HEK293 (cell line): ENCODE results near the gene ZNF425.

Experiments used
- KLF9 ChIP-seq: fragments of 450-650 bp; formaldehyde crosslinking; IDR thresholded peaks from 2 replicates; pipeline ENCODE4 v1.5.1; 2016; ENCODE audit warnings: missing biosample characterization, missing genetic modification characterization, low read depth
- SALL2 ChIP-seq: fragments of 450-650 bp; formaldehyde crosslinking; IDR thresholded peaks from 2 replicates; pipeline ENCODE4 v1.5.0; 2017; ENCODE audit warnings: missing biosample characterization, mild to moderate bottlenecking, missing genetic modification characterization, borderline replicate concordance
- ZFP3 ChIP-seq: fragments of 450-650 bp; formaldehyde crosslinking; IDR thresholded peaks from 2 replicates; pipeline ENCODE4 v1.5.1; 2016; ENCODE audit warnings: low read depth, missing biosample characterization, missing genetic modification characterization
- ZNF146 ChIP-seq: fragments of 450-650 bp; formaldehyde crosslinking; IDR thresholded peaks from 2 replicates; pipeline ENCODE4 v1.5.1; 2016; ENCODE audit warnings: missing biosample characterization, missing genetic modification characterization
- ZNF585B ChIP-seq: fragments of 450-650 bp; formaldehyde crosslinking; IDR thresholded peaks from 2 replicates; pipeline ENCODE4 v1.5.1; 2016; ENCODE audit warnings: missing biosample characterization, missing genetic modification characterization
- TF ChIP-seq, protein P1 (sequence below): fragments of 450-650 bp; formaldehyde crosslinking; IDR thresholded peaks from 2 replicates; pipeline ENCODE4 v1.5.1; 2017; ENCODE audit warnings: missing biosample characterization, missing genetic modification characterization
- TF ChIP-seq, protein P2 (sequence below): fragments of 450-650 bp; formaldehyde crosslinking; IDR thresholded peaks from 2 replicates; pipeline ENCODE4 v1.5.1; 2016; ENCODE audit warnings: missing biosample characterization, missing genetic modification characterization
- TF ChIP-seq, protein P3 (sequence below): fragments of 450-650 bp; formaldehyde crosslinking; IDR thresholded peaks from 2 replicates; pipeline ENCODE4 v1.5.1; 2016; ENCODE audit warnings: missing biosample characterization, missing genetic modification characterization, low read depth
- TF ChIP-seq, protein P4 (sequence below): fragments of 450-650 bp; formaldehyde crosslinking; IDR thresholded peaks from 2 replicates; pipeline ENCODE4 v1.5.1; 2016; ENCODE audit warnings: missing biosample characterization, missing genetic modification characterization

DNA sequence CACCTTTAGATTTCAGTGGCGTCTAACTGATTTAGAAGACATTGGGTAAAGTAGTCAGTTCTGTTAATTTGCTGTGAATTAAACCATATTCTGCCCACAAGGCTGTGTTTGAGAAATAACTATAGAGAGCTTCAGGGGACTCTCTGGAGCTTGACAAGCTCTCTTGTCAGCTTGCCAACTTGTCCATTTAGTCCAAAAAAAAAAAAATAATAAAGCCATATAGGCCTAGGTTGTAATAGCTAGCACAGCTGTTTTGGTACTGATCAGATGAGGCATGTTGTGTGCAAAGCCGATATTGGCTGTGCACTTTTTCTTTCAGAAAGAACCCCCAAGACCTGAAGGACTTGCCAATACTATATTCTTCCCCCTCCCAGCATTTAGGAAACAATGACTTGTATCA is 49.0 kb upstream of the ZNF425 start:
- TF ChIP-seq, protein P1, sequence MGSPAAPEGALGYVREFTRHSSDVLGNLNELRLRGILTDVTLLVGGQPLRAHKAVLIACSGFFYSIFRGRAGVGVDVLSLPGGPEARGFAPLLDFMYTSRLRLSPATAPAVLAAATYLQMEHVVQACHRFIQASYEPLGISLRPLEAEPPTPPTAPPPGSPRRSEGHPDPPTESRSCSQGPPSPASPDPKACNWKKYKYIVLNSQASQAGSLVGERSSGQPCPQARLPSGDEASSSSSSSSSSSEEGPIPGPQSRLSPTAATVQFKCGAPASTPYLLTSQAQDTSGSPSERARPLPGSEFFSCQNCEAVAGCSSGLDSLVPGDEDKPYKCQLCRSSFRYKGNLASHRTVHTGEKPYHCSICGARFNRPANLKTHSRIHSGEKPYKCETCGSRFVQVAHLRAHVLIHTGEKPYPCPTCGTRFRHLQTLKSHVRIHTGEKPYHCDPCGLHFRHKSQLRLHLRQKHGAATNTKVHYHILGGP = no peak
- TF ChIP-seq, protein P2, sequence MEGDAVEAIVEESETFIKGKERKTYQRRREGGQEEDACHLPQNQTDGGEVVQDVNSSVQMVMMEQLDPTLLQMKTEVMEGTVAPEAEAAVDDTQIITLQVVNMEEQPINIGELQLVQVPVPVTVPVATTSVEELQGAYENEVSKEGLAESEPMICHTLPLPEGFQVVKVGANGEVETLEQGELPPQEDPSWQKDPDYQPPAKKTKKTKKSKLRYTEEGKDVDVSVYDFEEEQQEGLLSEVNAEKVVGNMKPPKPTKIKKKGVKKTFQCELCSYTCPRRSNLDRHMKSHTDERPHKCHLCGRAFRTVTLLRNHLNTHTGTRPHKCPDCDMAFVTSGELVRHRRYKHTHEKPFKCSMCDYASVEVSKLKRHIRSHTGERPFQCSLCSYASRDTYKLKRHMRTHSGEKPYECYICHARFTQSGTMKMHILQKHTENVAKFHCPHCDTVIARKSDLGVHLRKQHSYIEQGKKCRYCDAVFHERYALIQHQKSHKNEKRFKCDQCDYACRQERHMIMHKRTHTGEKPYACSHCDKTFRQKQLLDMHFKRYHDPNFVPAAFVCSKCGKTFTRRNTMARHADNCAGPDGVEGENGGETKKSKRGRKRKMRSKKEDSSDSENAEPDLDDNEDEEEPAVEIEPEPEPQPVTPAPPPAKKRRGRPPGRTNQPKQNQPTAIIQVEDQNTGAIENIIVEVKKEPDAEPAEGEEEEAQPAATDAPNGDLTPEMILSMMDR (tag by site-specific recombination) = no peak
- TF ChIP-seq, protein P3, sequence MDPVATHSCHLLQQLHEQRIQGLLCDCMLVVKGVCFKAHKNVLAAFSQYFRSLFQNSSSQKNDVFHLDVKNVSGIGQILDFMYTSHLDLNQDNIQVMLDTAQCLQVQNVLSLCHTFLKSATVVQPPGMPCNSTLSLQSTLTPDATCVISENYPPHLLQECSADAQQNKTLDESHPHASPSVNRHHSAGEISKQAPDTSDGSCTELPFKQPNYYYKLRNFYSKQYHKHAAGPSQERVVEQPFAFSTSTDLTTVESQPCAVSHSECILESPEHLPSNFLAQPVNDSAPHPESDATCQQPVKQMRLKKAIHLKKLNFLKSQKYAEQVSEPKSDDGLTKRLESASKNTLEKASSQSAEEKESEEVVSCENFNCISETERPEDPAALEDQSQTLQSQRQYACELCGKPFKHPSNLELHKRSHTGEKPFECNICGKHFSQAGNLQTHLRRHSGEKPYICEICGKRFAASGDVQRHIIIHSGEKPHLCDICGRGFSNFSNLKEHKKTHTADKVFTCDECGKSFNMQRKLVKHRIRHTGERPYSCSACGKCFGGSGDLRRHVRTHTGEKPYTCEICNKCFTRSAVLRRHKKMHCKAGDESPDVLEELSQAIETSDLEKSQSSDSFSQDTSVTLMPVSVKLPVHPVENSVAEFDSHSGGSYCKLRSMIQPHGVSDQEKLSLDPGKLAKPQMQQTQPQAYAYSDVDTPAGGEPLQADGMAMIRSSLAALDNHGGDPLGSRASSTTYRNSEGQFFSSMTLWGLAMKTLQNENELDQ (tag by site-specific recombination) = no peak
- TF ChIP-seq KLF9 (no peak), SALL2 (no peak), ZFP3 (tag by site-specific recombination) (no peak), ZNF146 (tag by site-specific recombination) (no peak), ZNF585B (tag by site-specific recombination) (no peak)
- TF ChIP-seq, protein P4, sequence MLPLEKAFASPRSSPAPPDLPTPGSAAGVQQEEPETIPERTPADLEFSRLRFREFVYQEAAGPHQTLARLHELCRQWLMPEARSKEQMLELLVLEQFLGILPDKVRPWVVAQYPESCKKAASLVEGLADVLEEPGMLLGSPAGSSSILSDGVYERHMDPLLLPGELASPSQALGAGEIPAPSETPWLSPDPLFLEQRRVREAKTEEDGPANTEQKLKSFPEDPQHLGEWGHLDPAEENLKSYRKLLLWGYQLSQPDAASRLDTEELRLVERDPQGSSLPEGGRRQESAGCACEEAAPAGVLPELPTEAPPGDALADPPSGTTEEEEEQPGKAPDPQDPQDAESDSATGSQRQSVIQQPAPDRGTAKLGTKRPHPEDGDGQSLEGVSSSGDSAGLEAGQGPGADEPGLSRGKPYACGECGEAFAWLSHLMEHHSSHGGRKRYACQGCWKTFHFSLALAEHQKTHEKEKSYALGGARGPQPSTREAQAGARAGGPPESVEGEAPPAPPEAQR (tag by site-specific recombination) = no peak
